Astrocyte of the cerebellum (primary cell): ENCODE measurements around the gene PDZD2.

Experiments used
- DNase-seq: peaks from one replicate; pipeline ENCODE4 v3.0.0-alpha.2; 2011; ENCODE audit warnings: low read depth
- H3K4me3 ChIP-seq: 2 replicates; pipeline ENCODE4 v1.5.1; 2011; ENCODE audit warnings: mild to moderate bottlenecking, low read depth, low read length, moderate library complexity
- CTCF ChIP-seq: IDR thresholded peaks from 2 replicates; pipeline ENCODE4 v1.5.1; 2012; ENCODE audit warnings: low read length, low read depth, moderate library complexity, mild to moderate bottlenecking; ENCODE audit errors: missing control alignments
- in situ Hi-C: cut with HindIII; loops from 2 replicates; pipeline ENCODE4 v1.10.0; 2017; ENCODE audit warnings: low sequenced_read_pairs

PDZD2 gene

GRCh38 chr5:31604644-31605043 lies 34.3 kb upstream of the PDZD2 start:
- in situ Hi-C loops = no loop called here
- DNase-seq = no peak
- no peak for TF ChIP-seq CTCF
- no peak overlapping the region for H3K4me3 ChIP-seq

GRCh38 chr5:31605920-31606319 lies 33.0 kb upstream of the PDZD2 start:
- in situ Hi-C loops = no loop called here
- no peak for TF ChIP-seq CTCF
- DNase-seq = no peak

GRCh38 chr5:31607546-31607945 lies 31.4 kb upstream of the PDZD2 start:
- H3K4me3 ChIP-seq = no peak overlapping the region
- DNase-seq = no peak
- TF ChIP-seq CTCF = no peak
- in situ Hi-C loops = no loop called here

More at GRCh38 chr5:31605920-31606319, 33.0 kb upstream of the PDZD2 start:
- H3K4me3 ChIP-seq = no peak overlapping the region

- DNase-seq = no peak
- TF ChIP-seq CTCF = no peak
- H3K4me3 ChIP-seq = no peak overlapping the region
- in situ Hi-C loops = no loop called here
Measured at GRCh38 chr5:31611002-31611401, 27.9 kb upstream of the PDZD2 start.

GRCh38 chr5:31613651-31614050 lies 25.3 kb upstream of the PDZD2 start:
- in situ Hi-C loops = no loop called here
- H3K4me3 ChIP-seq = no peak overlapping the region
- DNase-seq = no peak
- TF ChIP-seq CTCF = no peak

GRCh38 chr5:31614151-31615020 lies 24.5 kb upstream of the PDZD2 start:
- in situ Hi-C loops = no loop called here
- TF ChIP-seq CTCF = no peak
- no peak overlapping the region for H3K4me3 ChIP-seq
- no peak for DNase-seq
